Adrenal gland (tissue), 5 donors: ENCODE measurements around the gene STXBP3.

Experiments
- CTCF ChIP-seq, 6 experiments: fragments of 450-650 bp in 4 of 6; fragments of 200-600 bp in 2 of 6; sonication (generic) in 1 of 6; IDR thresholded peaks; 1 replicate in 5 of 6; 2 replicates in 1 of 6; pipeline versions ENCODE4 v1.5.1 to v1.8.0; 2016 to 2021; ENCODE audit warnings: antibody characterized with exemption in 6 of 6, mild to moderate bottlenecking in 2 of 6, moderate library complexity in 1 of 6
- POLR2A ChIP-seq, 2 donors: fragments of 450-650 bp; IDR thresholded peaks; one replicate each; pipeline ENCODE4 v1.6.1; 2017; ENCODE audit warnings: antibody characterized with exemption in 2 of 2, mild to moderate bottlenecking in 2 of 2, moderate library complexity in 1 of 2
- donor health status: DM: no; HTN: no; CAD: no.

GRCh38 chr1:108749081-108749480 lies 2.6 kb downstream of the STXBP3 start:
- TF ChIP-seq CTCF (IDR thresholded peaks at IDR 0.05) (no peak), POLR2A (IDR thresholded peaks at IDR 0.05) (no peak)
